ENCODE measurements around the gene TARDBP.

The TARDBP gene

DNA sequence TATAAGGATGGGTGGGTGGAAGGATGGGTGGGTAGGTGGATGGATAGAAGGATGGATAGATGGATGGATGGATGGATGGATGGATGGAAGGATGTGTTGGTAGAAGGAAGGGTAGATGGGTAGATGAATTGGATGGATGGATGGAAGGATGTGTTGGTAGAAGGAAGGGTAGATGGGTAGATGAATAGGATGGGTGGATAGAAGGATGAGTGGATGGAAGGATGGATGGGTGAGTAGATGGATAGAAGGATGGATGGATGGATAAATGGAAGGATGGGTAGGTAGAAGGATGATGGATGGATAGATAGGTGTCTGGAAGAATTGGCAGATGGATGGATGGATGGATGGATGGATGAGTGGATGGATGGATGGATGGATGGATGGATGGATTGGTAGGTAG lies 28.6 kb downstream of the TARDBP start:
- TF ChIP-seq RARB (CRISPR knock-in tag; IDR thresholded peaks at IDR 0.05), result no peak
- no peak for TF ChIP-seq ZNF70 (CRISPR knock-in tag; IDR thresholded peaks at IDR 0.05)
- TF ChIP-seq, protein P1, sequence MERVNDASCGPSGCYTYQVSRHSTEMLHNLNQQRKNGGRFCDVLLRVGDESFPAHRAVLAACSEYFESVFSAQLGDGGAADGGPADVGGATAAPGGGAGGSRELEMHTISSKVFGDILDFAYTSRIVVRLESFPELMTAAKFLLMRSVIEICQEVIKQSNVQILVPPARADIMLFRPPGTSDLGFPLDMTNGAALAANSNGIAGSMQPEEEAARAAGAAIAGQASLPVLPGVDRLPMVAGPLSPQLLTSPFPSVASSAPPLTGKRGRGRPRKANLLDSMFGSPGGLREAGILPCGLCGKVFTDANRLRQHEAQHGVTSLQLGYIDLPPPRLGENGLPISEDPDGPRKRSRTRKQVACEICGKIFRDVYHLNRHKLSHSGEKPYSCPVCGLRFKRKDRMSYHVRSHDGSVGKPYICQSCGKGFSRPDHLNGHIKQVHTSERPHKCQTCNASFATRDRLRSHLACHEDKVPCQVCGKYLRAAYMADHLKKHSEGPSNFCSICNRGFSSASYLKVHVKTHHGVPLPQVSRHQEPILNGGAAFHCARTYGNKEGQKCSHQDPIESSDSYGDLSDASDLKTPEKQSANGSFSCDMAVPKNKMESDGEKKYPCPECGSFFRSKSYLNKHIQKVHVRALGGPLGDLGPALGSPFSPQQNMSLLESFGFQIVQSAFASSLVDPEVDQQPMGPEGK (CRISPR knock-in tag; IDR thresholded peaks at IDR 0.05; ENCODE audit: borderline replicate concordance), result no peak
- TF ChIP-seq, protein P2, sequence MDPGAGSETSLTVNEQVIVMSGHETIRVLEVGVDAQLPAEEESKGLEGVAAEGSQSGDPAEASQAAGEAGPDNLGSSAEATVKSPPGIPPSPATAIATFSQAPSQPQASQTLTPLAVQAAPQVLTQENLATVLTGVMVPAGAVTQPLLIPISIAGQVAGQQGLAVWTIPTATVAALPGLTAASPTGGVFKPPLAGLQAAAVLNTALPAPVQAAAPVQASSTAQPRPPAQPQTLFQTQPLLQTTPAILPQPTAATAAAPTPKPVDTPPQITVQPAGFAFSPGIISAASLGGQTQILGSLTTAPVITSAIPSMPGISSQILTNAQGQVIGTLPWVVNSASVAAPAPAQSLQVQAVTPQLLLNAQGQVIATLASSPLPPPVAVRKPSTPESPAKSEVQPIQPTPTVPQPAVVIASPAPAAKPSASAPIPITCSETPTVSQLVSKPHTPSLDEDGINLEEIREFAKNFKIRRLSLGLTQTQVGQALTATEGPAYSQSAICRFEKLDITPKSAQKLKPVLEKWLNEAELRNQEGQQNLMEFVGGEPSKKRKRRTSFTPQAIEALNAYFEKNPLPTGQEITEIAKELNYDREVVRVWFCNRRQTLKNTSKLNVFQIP (CRISPR knock-in tag; IDR thresholded peaks at IDR 0.05; ENCODE audit: borderline replicate concordance, low read depth), result no peak
- no peak for TF ChIP-seq OSR1 (CRISPR knock-in tag; IDR thresholded peaks at IDR 0.05)
- TF ChIP-seq ZNF565 (CRISPR knock-in tag; conservative IDR thresholded peaks at IDR 0.05; ENCODE audit: low read depth), result no peak
- TF ChIP-seq CSRNP3 (CRISPR knock-in tag; IDR thresholded peaks at IDR 0.05), result no peak
- TF ChIP-seq, protein P3, sequence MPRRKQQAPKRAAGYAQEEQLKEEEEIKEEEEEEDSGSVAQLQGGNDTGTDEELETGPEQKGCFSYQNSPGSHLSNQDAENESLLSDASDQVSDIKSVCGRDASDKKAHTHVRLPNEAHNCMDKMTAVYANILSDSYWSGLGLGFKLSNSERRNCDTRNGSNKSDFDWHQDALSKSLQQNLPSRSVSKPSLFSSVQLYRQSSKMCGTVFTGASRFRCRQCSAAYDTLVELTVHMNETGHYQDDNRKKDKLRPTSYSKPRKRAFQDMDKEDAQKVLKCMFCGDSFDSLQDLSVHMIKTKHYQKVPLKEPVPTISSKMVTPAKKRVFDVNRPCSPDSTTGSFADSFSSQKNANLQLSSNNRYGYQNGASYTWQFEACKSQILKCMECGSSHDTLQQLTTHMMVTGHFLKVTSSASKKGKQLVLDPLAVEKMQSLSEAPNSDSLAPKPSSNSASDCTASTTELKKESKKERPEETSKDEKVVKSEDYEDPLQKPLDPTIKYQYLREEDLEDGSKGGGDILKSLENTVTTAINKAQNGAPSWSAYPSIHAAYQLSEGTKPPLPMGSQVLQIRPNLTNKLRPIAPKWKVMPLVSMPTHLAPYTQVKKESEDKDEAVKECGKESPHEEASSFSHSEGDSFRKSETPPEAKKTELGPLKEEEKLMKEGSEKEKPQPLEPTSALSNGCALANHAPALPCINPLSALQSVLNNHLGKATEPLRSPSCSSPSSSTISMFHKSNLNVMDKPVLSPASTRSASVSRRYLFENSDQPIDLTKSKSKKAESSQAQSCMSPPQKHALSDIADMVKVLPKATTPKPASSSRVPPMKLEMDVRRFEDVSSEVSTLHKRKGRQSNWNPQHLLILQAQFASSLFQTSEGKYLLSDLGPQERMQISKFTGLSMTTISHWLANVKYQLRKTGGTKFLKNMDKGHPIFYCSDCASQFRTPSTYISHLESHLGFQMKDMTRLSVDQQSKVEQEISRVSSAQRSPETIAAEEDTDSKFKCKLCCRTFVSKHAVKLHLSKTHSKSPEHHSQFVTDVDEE (CRISPR knock-in tag; IDR thresholded peaks at IDR 0.05), result no peak
- TF ChIP-seq GLIS3 (CRISPR knock-in tag; IDR thresholded peaks at IDR 0.05), result no peak
- TF ChIP-seq ISL1 (CRISPR knock-in tag; IDR thresholded peaks at IDR 0.05), result no peak
- ATAC-seq, result no peak

DNA sequence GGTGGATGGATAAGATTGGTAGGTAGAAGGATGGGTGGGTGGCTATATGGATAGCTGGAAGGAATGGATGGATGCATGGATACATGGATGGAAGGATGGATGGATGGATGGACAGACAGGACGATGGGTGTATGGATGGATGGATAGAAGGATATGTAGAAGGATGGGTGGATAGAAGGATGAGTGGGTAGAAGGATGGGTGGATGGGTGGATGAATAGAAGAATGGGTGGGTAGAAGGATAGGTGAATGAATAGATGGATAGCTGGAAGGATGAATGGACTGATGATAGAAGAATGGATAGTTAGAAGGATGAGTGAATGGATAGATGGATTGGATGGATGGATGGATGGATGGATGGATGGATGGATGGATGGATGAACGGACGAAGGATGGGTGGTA lies 29.6 kb downstream of the TARDBP start:
- TF ChIP-seq PPARA (CRISPR knock-in tag; IDR thresholded peaks at IDR 0.05; ENCODE audit: borderline replicate concordance), result no peak
- no peak for TF ChIP-seq GLIS3 (CRISPR knock-in tag; IDR thresholded peaks at IDR 0.05)
- no peak for TF ChIP-seq CSDC2 (CRISPR knock-in tag; IDR thresholded peaks at IDR 0.05)
- TF ChIP-seq CSRNP3 (CRISPR knock-in tag; IDR thresholded peaks at IDR 0.05), result no peak
- no peak for TF ChIP-seq TOX (CRISPR knock-in tag; IDR thresholded peaks at IDR 0.05; ENCODE audit: borderline replicate concordance)
- no peak for TF ChIP-seq ZNF8 (CRISPR knock-in tag; IDR thresholded peaks at IDR 0.05)
- TF ChIP-seq ESRRG (CRISPR knock-in tag; IDR thresholded peaks at IDR 0.05), result no peak
- no peak for TF ChIP-seq ZNF70 (CRISPR knock-in tag; IDR thresholded peaks at IDR 0.05)
- TF ChIP-seq CREB5 (CRISPR knock-in tag; IDR thresholded peaks at IDR 0.05; ENCODE audit: low read depth), result no peak
- TF ChIP-seq, protein P2 (CRISPR knock-in tag; IDR thresholded peaks at IDR 0.05; ENCODE audit: borderline replicate concordance, low read depth), result no peak
- no peak for TF ChIP-seq ZC3H10 (CRISPR knock-in tag; IDR thresholded peaks at IDR 0.05)
- TF ChIP-seq ARNTL (CRISPR knock-in tag; IDR thresholded peaks at IDR 0.05; ENCODE audit: borderline replicate concordance, low read depth), result no peak
- TF ChIP-seq, protein P1 (CRISPR knock-in tag; IDR thresholded peaks at IDR 0.05; ENCODE audit: borderline replicate concordance), result no peak
- no peak for TF ChIP-seq TCF4 (CRISPR knock-in tag; IDR thresholded peaks at IDR 0.05; ENCODE audit: borderline replicate concordance)
- TF ChIP-seq SNAI2 (CRISPR knock-in tag; IDR thresholded peaks at IDR 0.05), result no peak
- no peak for TF ChIP-seq ZFP3 (CRISPR knock-in tag; IDR thresholded peaks at IDR 0.05)
- TF ChIP-seq, protein P3 (CRISPR knock-in tag; IDR thresholded peaks at IDR 0.05), result no peak
- TF ChIP-seq RARB (CRISPR knock-in tag; IDR thresholded peaks at IDR 0.05), result no peak
- no peak for ATAC-seq
